ENCODE measurements around the gene DNM3. TPM values are rescaled to one million over a fixed set of nuclear protein-coding genes. Genes with fewer than 3 reads are reported as not detected.
A peak's percentile ranks its signal among the peaks of the same experiment; 100 is the strongest.

DNM3 gene
- polyA plus RNA-seq, 1 of the 3 experiments (the other 2 are of a cell fraction) = 0.43 TPM

DNA sequence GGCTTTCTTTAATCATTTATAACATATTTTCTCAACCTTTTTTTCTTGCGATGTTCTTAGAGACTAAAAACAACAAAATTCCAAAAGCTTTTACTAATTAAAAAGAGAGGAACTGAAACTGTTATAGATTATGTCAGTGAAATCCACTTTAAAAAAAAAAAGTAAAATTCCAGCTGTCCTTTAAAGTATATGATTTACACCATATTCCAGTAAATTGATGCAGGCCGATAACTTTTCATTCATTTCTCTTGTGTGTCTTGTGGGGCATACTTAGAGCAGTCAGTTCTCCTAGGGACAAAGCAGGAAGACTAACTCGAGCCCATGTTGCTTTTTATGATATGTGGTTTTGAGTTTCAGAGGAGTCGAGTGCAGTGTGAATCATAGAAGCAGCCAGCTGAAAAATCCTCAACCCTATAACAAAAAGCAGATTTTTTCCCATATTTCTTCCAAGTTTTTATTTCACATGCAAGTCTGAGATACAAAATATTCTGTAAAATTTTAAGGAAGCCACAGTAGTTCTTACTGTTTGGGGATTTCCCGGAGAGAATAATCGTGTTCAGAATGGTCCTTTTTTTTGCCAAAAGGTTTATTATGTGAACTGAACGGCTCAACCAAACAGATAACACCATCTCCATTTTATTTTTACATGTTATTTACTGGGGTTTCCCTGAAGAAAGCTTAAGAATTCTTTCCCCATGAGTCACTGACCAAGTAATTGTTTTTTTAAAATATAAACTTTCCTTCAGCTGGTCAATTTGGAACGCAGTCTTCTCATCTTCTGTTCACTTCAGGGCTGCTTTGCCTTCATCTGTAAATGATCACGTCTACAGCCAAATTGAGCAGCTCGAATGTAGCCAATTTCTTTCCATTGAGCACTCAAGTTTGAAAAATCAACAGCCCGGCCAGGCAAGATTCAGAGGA is 502.2 kb downstream of the DNM3 start:
- WGBS (ENCODE audit: low lambda C conversion rate) = 25% methylated on average over 11 of the region's 11 CpGs
- H3K4me1 ChIP-seq (ENCODE audit: control insufficient read depth in 1 of 2, insufficient read depth in 2 of 2, low read depth in 1 of 2, low read length in 1 of 2) = peaks cover 9 to 20% of the 10 kb centered on the region in 2 experiments; a peak in 3 of 4 replicates
- ChIA-PET POLR2A (no interaction called here), CTCF (interaction anchor here (1.2 kb wide), 1 partner anchor 16 kb away, joined by 3 read pairs; no protein-coding TSS in a partner anchor)
- H4K20me1 ChIP-seq (ENCODE audit: insufficient read depth) = no peaks in the 10 kb centered on the region
- H3K79me2 ChIP-seq (ENCODE audit: insufficient read depth) = no peaks in the 10 kb centered on the region
- H3K4me2 ChIP-seq = peak overlapping the region; percentile 70
- H3K9ac ChIP-seq = peak overlapping the region; percentile 76
- peaks cover 13% of the 10 kb centered on the region; the same call in 1 of the 2 replicates for H3K9me3 ChIP-seq
- H3K4me3 ChIP-seq (ENCODE audit: low read depth in 2 of 2, low read length in 1 of 2) = peak overlapping the region; percentile 26 to 43; a peak in 3 of 4 replicates
- peak overlapping the region; percentile 93 to 99 for H3K27ac ChIP-seq (ENCODE audit: low read depth in 2 of 2, low read length in 1 of 2)
- H3F3A ChIP-seq (replicated peaks; ENCODE audit: insufficient read depth) = peaks cover 29% of the 10 kb centered on the region
- H3K9me2 ChIP-seq = no peaks in the 10 kb centered on the region
- no peaks in the 10 kb centered on the region for H3K27me3 ChIP-seq (ENCODE audit: insufficient read depth)
- peak overlapping the region; percentile 78 for H2AFZ ChIP-seq (ENCODE audit: low read depth)
- H3K36me3 ChIP-seq (replicated peaks in 1 of 2; ENCODE audit: control insufficient read depth in 1 of 2, insufficient read depth in 2 of 2, low read length in 1 of 2) = no peaks in the 10 kb centered on the region
- DNase-seq = no peak
- TF ChIP-seq TEAD4 (IDR thresholded peaks at IDR 0.05; ENCODE audit: borderline replicate concordance, insufficient read depth) (peak; percentile 38; the same call in 1 of the 2 replicates), ELF1 (IDR thresholded peaks at IDR 0.05) (no peak), JUND (IDR thresholded peaks at IDR 0.05) (peak; percentile 76), GABPA (IDR thresholded peaks at IDR 0.05; ENCODE audit: low read depth) (no peak), NFIC (IDR thresholded peaks at IDR 0.05; ENCODE audit: borderline replicate concordance) (peak; percentile 5; the same call in 1 of the 2 replicates), TCF12 (IDR thresholded peaks at IDR 0.05) (peak; percentile 61), EP300 (IDR thresholded peaks at IDR 0.05; ENCODE audit: borderline replicate concordance in 1 of 2, low read depth in 1 of 2, low read length in 1 of 2) (peak in 1 of 2 experiments; percentile 38; a peak in 1 of 4 replicates), FOSL2 (IDR thresholded peaks at IDR 0.05; ENCODE audit: borderline replicate concordance, low read depth) (peak; percentile 38; the same call in 1 of the 2 replicates), MEF2A (IDR thresholded peaks at IDR 0.05; ENCODE audit: borderline replicate concordance, low read depth) (0 out of 2 replicates have a peak, but pooled peaks have one; percentile 15)
- TF ChIP-seq, protein P1, sequence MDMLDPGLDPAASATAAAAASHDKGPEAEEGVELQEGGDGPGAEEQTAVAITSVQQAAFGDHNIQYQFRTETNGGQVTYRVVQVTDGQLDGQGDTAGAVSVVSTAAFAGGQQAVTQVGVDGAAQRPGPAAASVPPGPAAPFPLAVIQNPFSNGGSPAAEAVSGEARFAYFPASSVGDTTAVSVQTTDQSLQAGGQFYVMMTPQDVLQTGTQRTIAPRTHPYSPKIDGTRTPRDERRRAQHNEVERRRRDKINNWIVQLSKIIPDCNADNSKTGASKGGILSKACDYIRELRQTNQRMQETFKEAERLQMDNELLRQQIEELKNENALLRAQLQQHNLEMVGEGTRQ (IDR thresholded peaks at IDR 0.05; ENCODE audit: borderline replicate concordance, low read depth, low read length) = no peak
- TF ChIP-seq, protein P2, sequence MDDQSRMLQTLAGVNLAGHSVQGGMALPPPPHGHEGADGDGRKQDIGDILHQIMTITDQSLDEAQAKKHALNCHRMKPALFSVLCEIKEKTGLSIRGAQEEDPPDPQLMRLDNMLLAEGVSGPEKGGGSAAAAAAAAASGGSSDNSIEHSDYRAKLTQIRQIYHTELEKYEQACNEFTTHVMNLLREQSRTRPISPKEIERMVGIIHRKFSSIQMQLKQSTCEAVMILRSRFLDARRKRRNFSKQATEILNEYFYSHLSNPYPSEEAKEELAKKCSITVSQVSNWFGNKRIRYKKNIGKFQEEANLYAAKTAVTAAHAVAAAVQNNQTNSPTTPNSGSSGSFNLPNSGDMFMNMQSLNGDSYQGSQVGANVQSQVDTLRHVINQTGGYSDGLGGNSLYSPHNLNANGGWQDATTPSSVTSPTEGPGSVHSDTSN (IDR thresholded peaks at IDR 0.05) = 0 out of 2 replicates have a peak, but pooled peaks have one; percentile 7

DNA sequence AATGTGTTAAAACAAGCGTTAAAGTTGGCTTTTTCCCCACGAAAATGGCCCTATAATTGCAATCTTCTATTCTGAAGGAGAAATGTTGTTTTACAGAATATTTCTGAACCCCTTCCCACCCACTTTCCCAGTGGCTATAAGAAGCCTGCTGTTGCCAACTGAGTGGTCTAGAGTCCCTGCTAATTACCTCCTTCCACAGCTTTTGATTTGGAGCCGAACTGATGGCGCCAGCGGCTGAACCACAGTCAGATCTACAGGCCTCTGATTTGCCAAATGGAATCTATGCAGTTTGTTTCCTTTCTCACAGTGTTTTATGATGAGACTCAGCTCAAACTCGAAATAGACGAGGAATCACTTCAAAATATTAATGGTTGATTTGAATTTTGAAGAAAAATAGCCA is 503.1 kb downstream of the DNM3 start:
- Histone ChIP-seq H3F3A (replicated peaks; ENCODE audit: insufficient read depth) (peaks cover 29% of the 10 kb centered on the region), H3K4me2 (peak overlapping the region; percentile 70; the same call in 1 of the 2 replicates), H3K36me3 (replicated peaks in 1 of 2; ENCODE audit: control insufficient read depth in 1 of 2, insufficient read depth in 2 of 2, low read length in 1 of 2) (no peaks in the 10 kb centered on the region), H3K27me3 (ENCODE audit: insufficient read depth) (no peaks in the 10 kb centered on the region), H4K20me1 (ENCODE audit: insufficient read depth) (no peaks in the 10 kb centered on the region), H3K27ac (ENCODE audit: low read depth in 2 of 2, low read length in 1 of 2) (peak overlapping the region; percentile 93 to 99), H3K9me3 (peaks cover 13% of the 10 kb centered on the region; the same call in 1 of the 2 replicates), H3K4me1 (ENCODE audit: control insufficient read depth in 1 of 2, insufficient read depth in 2 of 2, low read depth in 1 of 2, low read length in 1 of 2) (peaks cover 9 to 20% of the 10 kb centered on the region in 2 experiments; a peak in 3 of 4 replicates), H2AFZ (ENCODE audit: low read depth) (peak overlapping the region; percentile 78; the same call in 1 of the 2 replicates), H3K79me2 (ENCODE audit: insufficient read depth) (no peaks in the 10 kb centered on the region), H3K9me2 (no peaks in the 10 kb centered on the region), H3K9ac (peak overlapping the region; percentile 76; the same call in 1 of the 2 replicates), H3K4me3 (ENCODE audit: low read depth in 2 of 2, low read length in 1 of 2) (no peak overlapping the region; a peak in 1 of 4 replicates)
- DNase-seq = no peak
- POLR2A ChIA-PET = no interaction called here
- 95% methylated on average over 7 of the region's 7 CpGs for WGBS (ENCODE audit: low lambda C conversion rate)
- CTCF ChIA-PET = no interaction called here
- TF ChIP-seq POLR2AphosphoS5 (IDR thresholded peaks at IDR 0.05; ENCODE audit: low read depth, low read length) (no peak), TAF1 (IDR thresholded peaks at IDR 0.05; ENCODE audit: borderline replicate concordance, low read depth, low read length) (no peak), SMC3 (IDR thresholded peaks at IDR 0.05; ENCODE audit: low read depth, low read length) (no peak), NRF1 (IDR thresholded peaks at IDR 0.05; ENCODE audit: low read depth, low read length) (no peak), RAD21 (IDR thresholded peaks at IDR 0.05; ENCODE audit: low read length) (no peak), RFX5 (IDR thresholded peaks at IDR 0.05; ENCODE audit: low read length) (no peak), EP300 (IDR thresholded peaks at IDR 0.05; ENCODE audit: borderline replicate concordance in 1 of 2, low read depth in 1 of 2, low read length in 1 of 2) (no peak), EZH2phosphoT487 (IDR thresholded peaks at IDR 0.05; ENCODE audit: borderline replicate concordance, low read depth) (no peak), YY1 (IDR thresholded peaks at IDR 0.05; ENCODE audit: low read depth) (no peak), FOXM1 (IDR thresholded peaks at IDR 0.05; ENCODE audit: low read depth) (no peak), FOSL2 (IDR thresholded peaks at IDR 0.05; ENCODE audit: borderline replicate concordance, low read depth) (no peak), FOXJ3 (CRISPR knock-in tag; IDR thresholded peaks at IDR 0.05) (no peak)
- TF ChIP-seq, protein P3, sequence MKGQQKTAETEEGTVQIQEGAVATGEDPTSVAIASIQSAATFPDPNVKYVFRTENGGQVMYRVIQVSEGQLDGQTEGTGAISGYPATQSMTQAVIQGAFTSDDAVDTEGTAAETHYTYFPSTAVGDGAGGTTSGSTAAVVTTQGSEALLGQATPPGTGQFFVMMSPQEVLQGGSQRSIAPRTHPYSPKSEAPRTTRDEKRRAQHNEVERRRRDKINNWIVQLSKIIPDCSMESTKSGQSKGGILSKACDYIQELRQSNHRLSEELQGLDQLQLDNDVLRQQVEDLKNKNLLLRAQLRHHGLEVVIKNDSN (IDR thresholded peaks at IDR 0.05; ENCODE audit: borderline replicate concordance, low read depth) = no peak
- TF ChIP-seq, protein P4, sequence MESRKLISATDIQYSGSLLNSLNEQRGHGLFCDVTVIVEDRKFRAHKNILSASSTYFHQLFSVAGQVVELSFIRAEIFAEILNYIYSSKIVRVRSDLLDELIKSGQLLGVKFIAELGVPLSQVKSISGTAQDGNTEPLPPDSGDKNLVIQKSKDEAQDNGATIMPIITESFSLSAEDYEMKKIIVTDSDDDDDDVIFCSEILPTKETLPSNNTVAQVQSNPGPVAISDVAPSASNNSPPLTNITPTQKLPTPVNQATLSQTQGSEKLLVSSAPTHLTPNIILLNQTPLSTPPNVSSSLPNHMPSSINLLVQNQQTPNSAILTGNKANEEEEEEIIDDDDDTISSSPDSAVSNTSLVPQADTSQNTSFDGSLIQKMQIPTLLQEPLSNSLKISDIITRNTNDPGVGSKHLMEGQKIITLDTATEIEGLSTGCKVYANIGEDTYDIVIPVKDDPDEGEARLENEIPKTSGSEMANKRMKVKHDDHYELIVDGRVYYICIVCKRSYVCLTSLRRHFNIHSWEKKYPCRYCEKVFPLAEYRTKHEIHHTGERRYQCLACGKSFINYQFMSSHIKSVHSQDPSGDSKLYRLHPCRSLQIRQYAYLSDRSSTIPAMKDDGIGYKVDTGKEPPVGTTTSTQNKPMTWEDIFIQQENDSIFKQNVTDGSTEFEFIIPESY (IDR thresholded peaks at IDR 0.05; ENCODE audit: borderline replicate concordance, low read depth) = no peak
